HG03196 (cell line): Measurements from ENCODE around the gene VPS54.
"Not testable (repeated sequence)": the region's sequence is repeated elsewhere in the genome, so short reads cannot be mapped to it uniquely, and the experiment has no call there.

Source experiments
- ATAC-seq: cut with Tn5 transposase; IDR thresholded peaks from one replicate; pipeline ENCODE4 v1.9.1; 2021; ENCODE audit not compliant: unreplicated experiment

Gene VPS54

GRCh38 chr2:64024259-64024949 lies 5.2 kb upstream of the VPS54 start:
- no peak for ATAC-seq

- no peak for ATAC-seq
Measured at GRCh38 chr2:64023485-64024258, 4.4 kb upstream of the VPS54 start.

- no peak for ATAC-seq
Measured at GRCh38 chr2:64021578-64021977, 2.4 kb upstream of the VPS54 start.

- ATAC-seq, result no peak
Measured at GRCh38 chr2:64019975-64020528, 824 bp upstream of the VPS54 start.

GRCh38 chr2:64018701-64019082 lies 536 bp downstream of the VPS54 start:
- peak; percentile 44 for ATAC-seq

GRCh38 chr2:64017811-64018700 lies 1.2 kb downstream of the VPS54 start:
- no peak for ATAC-seq

GRCh38 chr2:64015898-64016297 lies 3.3 kb downstream of the VPS54 start:
- no peak for ATAC-seq

- no peak for ATAC-seq
Measured at GRCh38 chr2:64015391-64015790, 3.8 kb downstream of the VPS54 start.

GRCh38 chr2:64014628-64015027 lies 4.6 kb downstream of the VPS54 start:
- no peak for ATAC-seq

GRCh38 chr2:64013053-64013452 lies 6.2 kb downstream of the VPS54 start:
- ATAC-seq, result no peak

- ATAC-seq, result no peak
Measured at GRCh38 chr2:64012115-64012514, 7.1 kb downstream of the VPS54 start.

GRCh38 chr2:64008434-64009009 lies 10.7 kb downstream of the VPS54 start:
- no peak for ATAC-seq

- no peak for ATAC-seq
Measured at GRCh38 chr2:64007924-64008323, 11.3 kb downstream of the VPS54 start.

GRCh38 chr2:64005707-64006356 lies 13.4 kb downstream of the VPS54 start:
- ATAC-seq, result no peak

GRCh38 chr2:64003239-64003638 lies 16.0 kb downstream of the VPS54 start:
- no peak for ATAC-seq

- ATAC-seq, result no peak
Measured at GRCh38 chr2:64001382-64002101, 17.7 kb downstream of the VPS54 start.

- no peak for ATAC-seq
Measured at GRCh38 chr2:64000630-64001381, 18.4 kb downstream of the VPS54 start.

- no peak for ATAC-seq
Measured at GRCh38 chr2:63999049-63999448, 20.2 kb downstream of the VPS54 start.

- ATAC-seq, result not testable (repeated sequence)
Measured at GRCh38 chr2:63996582-63997198, 22.5 kb downstream of the VPS54 start.
